ENCODE data around the gene PTPN3. TPM values are rescaled to one million over a fixed set of nuclear protein-coding genes. Genes with fewer than 3 reads are reported as not detected.

The PTPN3 gene
- total RNA-seq, 8 experiments from 2014 or later, result 0.99 to 11.5 (median 4.0) TPM

DNA sequence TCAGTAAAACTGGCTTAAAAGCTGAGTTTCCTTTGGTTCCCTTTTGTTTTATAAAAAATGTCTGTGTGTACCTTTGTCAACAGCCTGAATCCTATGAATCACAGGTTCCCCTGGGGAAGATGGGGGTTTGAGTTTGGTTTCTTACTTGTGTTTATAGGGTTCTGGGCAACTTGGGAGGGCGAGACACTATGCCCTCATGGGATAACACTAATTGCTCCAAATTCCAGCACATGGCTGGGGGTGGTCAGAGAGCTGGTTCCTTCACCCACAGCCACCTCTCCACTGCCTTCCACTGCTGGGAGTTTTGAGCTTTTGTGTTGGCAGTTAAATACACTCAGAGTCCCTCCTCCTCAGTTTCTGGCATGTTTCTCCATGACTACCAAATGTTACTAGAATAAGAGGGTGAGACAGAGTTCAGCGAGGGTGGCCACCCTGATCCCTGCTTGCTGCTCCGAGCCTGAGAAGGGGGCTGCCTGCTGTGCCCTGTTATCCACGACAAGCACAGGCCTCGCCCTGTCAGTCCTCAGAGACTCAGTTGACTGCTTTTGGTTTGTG lies 94.3 kb downstream of the PTPN3 start:
- in situ Hi-C loops (cut with MboI; ENCODE audit: low pct_unique_long_range_greater_than_20kb in 2 of 9, low sequenced_read_pairs in 9 of 9, unreplicated experiment in 9 of 9), result loop anchor here in 1 of 9 experiments (25.0 kb wide), 1 partner anchor 192 kb away; no protein-coding TSS in a partner anchor
- H3K4me3 ChIP-seq, result no peak overlapping the region
- H3K27ac ChIP-seq, result no peak overlapping the region
- ATAC-seq (replicated peaks in 6 of 8), result peak in 2 of 8 experiments; percentile 43 to 64
- 17 to 80% (median 70%) methylated on average over 1 to 4 of the region's 5 CpGs; no CpG with 5 or more reads in 3 of the 10 experiments for WGBS, 10 experiments
- H3K4me1 ChIP-seq (replicated peaks in 1 of 2), result peaks cover 3 to 5% of the 10 kb centered on the region in 2 donors

DNA sequence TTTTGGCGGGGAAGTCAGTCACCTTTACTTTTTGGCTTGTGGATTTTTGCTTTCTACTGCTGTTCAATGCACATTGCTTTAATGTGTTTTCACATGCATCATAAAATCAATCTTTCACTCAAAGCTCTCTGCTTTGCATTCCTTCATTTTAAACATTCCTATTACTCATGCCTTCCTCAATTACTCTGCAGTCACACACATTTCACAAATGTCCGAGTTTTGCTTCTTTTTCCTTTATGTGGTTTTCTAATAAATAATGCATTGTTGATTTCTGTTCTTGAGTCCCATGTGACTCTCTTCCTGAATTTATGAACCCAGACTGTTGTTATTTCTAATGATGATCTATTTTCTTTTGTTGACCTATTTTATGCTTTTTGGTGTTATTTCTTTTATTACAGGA lies 95.0 kb downstream of the PTPN3 start:
- no peak for ATAC-seq (replicated peaks in 6 of 8)
- WGBS, 10 experiments, result 21 to 100% (median 91%) methylated on average over 1 to 2 of the region's 2 CpGs; no CpG with 5 or more reads in 1 of the 10 experiments
- in situ Hi-C loops (cut with MboI; ENCODE audit: low pct_unique_long_range_greater_than_20kb in 2 of 9, low sequenced_read_pairs in 9 of 9, unreplicated experiment in 9 of 9), result loop anchor here in 1 of 9 experiments (25.0 kb wide), 1 partner anchor 191 kb away; no protein-coding TSS in a partner anchor
- H3K4me3 ChIP-seq, result no peak overlapping the region
- H3K4me1 ChIP-seq (replicated peaks in 1 of 2), result peaks cover 3 to 5% of the 10 kb centered on the region in 2 donors
- no peak overlapping the region for H3K27ac ChIP-seq

DNA sequence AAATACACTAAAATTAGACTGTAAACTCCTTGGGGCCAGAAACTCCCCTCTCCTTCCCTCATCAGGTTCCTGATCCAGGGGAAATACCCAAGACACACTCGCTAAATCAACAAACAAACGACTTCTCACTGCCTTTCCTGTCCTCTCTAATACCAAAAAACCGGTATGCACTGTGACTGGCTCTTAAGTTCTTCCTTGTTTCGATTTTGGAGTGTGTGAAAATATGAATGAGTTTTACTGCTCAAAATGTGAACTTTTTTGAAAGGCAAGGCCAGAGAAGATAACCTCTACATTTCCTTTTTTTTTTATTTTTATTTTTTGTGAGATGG lies 96.2 kb downstream of the PTPN3 start:
- in situ Hi-C loops (cut with MboI; ENCODE audit: low pct_unique_long_range_greater_than_20kb in 2 of 9, low sequenced_read_pairs in 9 of 9, unreplicated experiment in 9 of 9), result loop anchor here in 1 of 9 experiments (25.0 kb wide), 1 partner anchor 190 kb away; no protein-coding TSS in a partner anchor
- ATAC-seq (replicated peaks in 6 of 8), result no peak

DNA sequence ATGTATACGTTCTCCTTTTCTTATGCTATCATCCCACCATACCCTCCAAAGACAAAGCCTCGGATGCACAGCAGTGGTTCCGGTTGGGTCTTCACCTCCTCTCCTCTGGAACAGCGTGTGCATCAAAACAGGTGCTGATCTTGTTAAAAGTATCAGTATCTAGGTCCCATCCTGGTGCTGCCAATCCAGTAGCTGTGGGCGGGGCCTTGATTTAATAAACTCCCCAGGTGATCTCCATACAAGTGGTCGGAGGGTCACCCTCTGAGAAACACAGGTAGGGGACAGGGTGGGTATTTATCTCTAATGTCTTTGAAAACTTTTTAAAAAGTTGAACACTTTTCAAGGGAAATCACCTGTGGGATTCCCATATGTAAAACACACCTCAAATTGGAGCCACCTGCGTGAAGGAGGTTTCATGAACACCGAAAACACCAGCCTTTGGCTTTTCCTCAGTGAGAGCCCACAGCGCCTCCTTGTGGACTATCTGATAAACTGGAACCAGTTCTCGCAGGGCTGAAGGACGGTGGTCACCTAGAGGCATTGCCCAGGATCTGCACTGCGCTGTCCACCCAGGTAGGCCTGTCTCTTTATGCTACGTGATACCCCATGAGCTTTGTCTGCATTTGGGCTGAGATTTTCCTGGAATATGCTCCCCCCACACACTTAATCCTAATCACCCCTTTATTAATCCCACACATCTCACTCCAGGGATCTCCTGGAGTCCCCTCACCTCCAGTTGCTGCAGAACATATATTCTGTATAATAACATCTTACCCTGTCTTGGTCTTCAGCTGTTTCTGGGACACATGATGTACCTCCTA lies 96.7 kb downstream of the PTPN3 start:
- Histone ChIP-seq H3K27ac (no peak overlapping the region), H3K4me1 (replicated peaks in 1 of 2) (peaks cover 3 to 5% of the 10 kb centered on the region in 2 donors), H3K4me3 (no peak overlapping the region)
- in situ Hi-C loops (cut with MboI; ENCODE audit: low pct_unique_long_range_greater_than_20kb in 2 of 9, low sequenced_read_pairs in 9 of 9, unreplicated experiment in 9 of 9), result loop anchor here in 1 of 9 experiments (25.0 kb wide), 1 partner anchor 189 kb away; no protein-coding TSS in a partner anchor
- ATAC-seq (replicated peaks in 6 of 8), result peak in 4 of 8 experiments; percentile 51 to 91 (median 64)
- 40 to 100% (median 89%) methylated on average over 1 to 9 of the region's 13 CpGs for WGBS, 10 experiments

More for the DNA sequence above, 96.2 kb downstream of the PTPN3 start:
- H3K4me3 ChIP-seq, result no peak overlapping the region
- no peak overlapping the region for H3K27ac ChIP-seq
- H3K4me1 ChIP-seq (replicated peaks in 1 of 2), result peaks cover 3 to 5% of the 10 kb centered on the region in 2 donors
- WGBS, 10 experiments, result 13 to 100% (median 53%) methylated on average over 2 to 4 of the region's 4 CpGs; no CpG with 5 or more reads in 3 of the 10 experiments

- H3K4me3 ChIP-seq, result no peak overlapping the region
- peaks cover 3 to 5% of the 10 kb centered on the region in 2 donors for H3K4me1 ChIP-seq (replicated peaks in 1 of 2)
- peak in 3 of 8 experiments; percentile 51 to 86 (median 85) for ATAC-seq (replicated peaks in 6 of 8)
- WGBS, 10 experiments, result 39 to 100% (median 79%) methylated on average over 3 to 6 of the region's 6 CpGs
- no peak overlapping the region for H3K27ac ChIP-seq
- in situ Hi-C loops (cut with MboI; ENCODE audit: low pct_unique_long_range_greater_than_20kb in 2 of 9, low sequenced_read_pairs in 9 of 9, unreplicated experiment in 9 of 9), result no loop called here
These were observed 98.8 kb downstream of the PTPN3 start for GRCh38 chr9:109399258-109399767.

- in situ Hi-C loops (cut with MboI; ENCODE audit: low pct_unique_long_range_greater_than_20kb in 2 of 9, low sequenced_read_pairs in 9 of 9, unreplicated experiment in 9 of 9), result no loop called here
- no peak overlapping the region for H3K27ac ChIP-seq
- no peak for ATAC-seq (replicated peaks in 6 of 8)
- H3K4me3 ChIP-seq, result no peak overlapping the region
- WGBS, 10 experiments, result 11 to 100% (median 79%) methylated on average over 1 to 10 of the region's 10 CpGs; no CpG with 5 or more reads in 1 of the 10 experiments
- H3K4me1 ChIP-seq (replicated peaks in 1 of 2), result no peaks in the 10 kb centered on the region
These were observed 106.9 kb downstream of the PTPN3 start for GRCh38 chr9:109391176-109391575.

- no peak overlapping the region for H3K4me3 ChIP-seq
- 40 to 100% (median 83%) methylated on average over 1 to 6 of the region's 6 CpGs; no CpG with 5 or more reads in 3 of the 10 experiments for WGBS, 10 experiments
- ATAC-seq (replicated peaks in 6 of 8), result no peak
- in situ Hi-C loops (cut with MboI; ENCODE audit: low pct_unique_long_range_greater_than_20kb in 2 of 9, low sequenced_read_pairs in 9 of 9, unreplicated experiment in 9 of 9), result no loop called here
- no peak overlapping the region for H3K27ac ChIP-seq
- H3K4me1 ChIP-seq (replicated peaks in 1 of 2), result no peaks in the 10 kb centered on the region
These were observed 110.3 kb downstream of the PTPN3 start for GRCh38 chr9:109387856-109388255.

GRCh38 chr9:109387206-109387605 lies 110.9 kb downstream of the PTPN3 start:
- H3K4me1 ChIP-seq (replicated peaks in 1 of 2), result no peaks in the 10 kb centered on the region
- no peak overlapping the region for H3K4me3 ChIP-seq
- no peak overlapping the region for H3K27ac ChIP-seq
- no peak for ATAC-seq (replicated peaks in 6 of 8)
- no CpG with 5 or more reads among the region's 3 CpGs for WGBS, 10 experiments
- in situ Hi-C loops (cut with MboI; ENCODE audit: low pct_unique_long_range_greater_than_20kb in 2 of 9, low sequenced_read_pairs in 9 of 9, unreplicated experiment in 9 of 9), result no loop called here

GRCh38 chr9:109385499-109385898 lies 112.6 kb downstream of the PTPN3 start:
- no peak for ATAC-seq (replicated peaks in 6 of 8)
- Histone ChIP-seq H3K4me1 (replicated peaks in 1 of 2) (no peaks in the 10 kb centered on the region), H3K4me3 (no peak overlapping the region), H3K27ac (no peak overlapping the region)
- WGBS, 10 experiments, result 20 to 84% (median 67%) methylated on average over 1 to 3 of the region's 3 CpGs; no CpG with 5 or more reads in 5 of the 10 experiments
- in situ Hi-C loops (cut with MboI; ENCODE audit: low pct_unique_long_range_greater_than_20kb in 2 of 9, low sequenced_read_pairs in 9 of 9, unreplicated experiment in 9 of 9), result no loop called here

- Histone ChIP-seq H3K4me3 (no peak overlapping the region), H3K27ac (no peak overlapping the region), H3K4me1 (replicated peaks in 1 of 2) (no peaks in the 10 kb centered on the region)
- no peak for ATAC-seq (replicated peaks in 6 of 8)
- WGBS, 10 experiments, result 80 to 100% (median 100%) methylated on average over 1 to 2 of the region's 10 CpGs; no CpG with 5 or more reads in 5 of the 10 experiments
- in situ Hi-C loops (cut with MboI; ENCODE audit: low pct_unique_long_range_greater_than_20kb in 2 of 9, low sequenced_read_pairs in 9 of 9, unreplicated experiment in 9 of 9), result no loop called here
These were observed 114.2 kb downstream of the PTPN3 start for GRCh38 chr9:109383947-109384346.

- ATAC-seq (replicated peaks in 6 of 8), result no peak
These were observed 114.8 kb downstream of the PTPN3 start for GRCh38 chr9:109383356-109383755.

DNA sequence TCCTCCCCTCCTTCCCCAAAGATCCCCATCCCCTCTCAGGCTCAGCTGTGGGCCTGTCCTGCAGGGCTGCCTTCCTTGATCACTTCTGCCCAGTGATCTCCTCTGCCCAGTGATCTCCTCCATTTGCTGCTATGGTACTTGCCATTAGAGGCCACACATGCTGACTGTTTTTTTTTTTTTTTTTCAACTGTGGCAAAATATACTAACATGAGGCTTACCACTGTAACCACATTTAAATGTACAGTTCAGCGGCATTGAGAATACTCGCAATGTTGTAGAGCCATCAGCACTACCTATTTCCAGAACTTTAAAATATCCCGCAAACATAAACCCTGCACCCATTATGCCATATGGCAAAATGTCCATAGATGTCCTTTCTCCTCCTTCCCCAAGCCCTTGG lies 115.5 kb downstream of the PTPN3 start:
- Histone ChIP-seq H3K4me1 (replicated peaks in 1 of 2) (peaks cover 0 to 7% of the 10 kb centered on the region in 2 donors), H3K27ac (no peak overlapping the region), H3K4me3 (no peak overlapping the region)
- in situ Hi-C loops (cut with MboI; ENCODE audit: low pct_unique_long_range_greater_than_20kb in 2 of 9, low sequenced_read_pairs in 9 of 9, unreplicated experiment in 9 of 9), result no loop called here
- ATAC-seq (replicated peaks in 6 of 8), result no peak
- 93 to 100% (median 100%) methylated on average over 1 to 3 of the region's 3 CpGs; no CpG with 5 or more reads in 3 of the 10 experiments for WGBS, 10 experiments

More at GRCh38 chr9:109383356-109383755, 114.8 kb downstream of the PTPN3 start:
- in situ Hi-C loops (cut with MboI; ENCODE audit: low pct_unique_long_range_greater_than_20kb in 2 of 9, low sequenced_read_pairs in 9 of 9, unreplicated experiment in 9 of 9), result no loop called here
- WGBS, 10 experiments, result 77 to 96% (median 91%) methylated on average over 3 to 5 of the region's 15 CpGs; no CpG with 5 or more reads in 5 of the 10 experiments
- H3K4me3 ChIP-seq, result no peak overlapping the region
- peaks cover 0 to 4% of the 10 kb centered on the region in 2 donors for H3K4me1 ChIP-seq (replicated peaks in 1 of 2)
- H3K27ac ChIP-seq, result no peak overlapping the region

GRCh38 chr9:109382182-109382581 lies 115.9 kb downstream of the PTPN3 start:
- WGBS, 10 experiments, result 86 to 100% (median 96%) methylated on average over 2 to 9 of the region's 13 CpGs; no CpG with 5 or more reads in 7 of the 10 experiments
- no peak for ATAC-seq (replicated peaks in 6 of 8)
- in situ Hi-C loops (cut with MboI; ENCODE audit: low pct_unique_long_range_greater_than_20kb in 2 of 9, low sequenced_read_pairs in 9 of 9, unreplicated experiment in 9 of 9), result no loop called here
- Histone ChIP-seq H3K4me3 (no peak overlapping the region), H3K4me1 (replicated peaks in 1 of 2) (peaks cover 0 to 8% of the 10 kb centered on the region in 2 donors), H3K27ac (no peak overlapping the region)
